WTC11 (cell line): ENCODE results near the gene EFEMP2. TPM values are rescaled to one million over a fixed set of nuclear protein-coding genes. Genes with fewer than 3 reads are reported as not detected.

Source experiments
- ATAC-seq: fragments of 200-7000 bp; cut with Tn5 transposase; 2 replicates; pipeline ENCODE4 v1.10.0; 2021; ENCODE audit warnings: mild to moderate bottlenecking, moderate library complexity
- CTCF ChIA-PET: fragments of 300-600 bp; sonication (Branson Sonifier 250); formaldehyde crosslinking; loops from one replicate; lab custom pipeline; 2021; ENCODE audit warnings: antibody characterized with exemption; lab: Charles Lee
- POLR2A ChIA-PET: fragments of 350-600 bp; sonication (Branson Sonifier 250); formaldehyde crosslinking; loops from one replicate; lab custom pipeline; 2021; ENCODE audit warnings: antibody characterized with exemption; lab: Charles Lee
- DNase-seq: peaks from one replicate; pipeline ENCODE4 v3.0.0; 2021; ENCODE audit warnings: low spot score
- H3K27ac Mint-ChIP-seq: 2 replicates; pipeline ENCODE4 v1.8.0; 2021; ENCODE audit warnings: mixed read lengths
- H3K27me3 Mint-ChIP-seq: 2 replicates; pipeline ENCODE4 v1.8.0; 2021; ENCODE audit warnings: low read depth, mild to moderate bottlenecking, moderate library complexity, mixed read lengths
- H3K36me3 Mint-ChIP-seq: 2 replicates; pipeline ENCODE4 v1.8.0; 2021; ENCODE audit warnings: mixed read lengths
- H3K4me1 Mint-ChIP-seq: 2 replicates; pipeline ENCODE4 v1.8.0; 2022; ENCODE audit warnings: mixed read lengths
- H3K4me3 Mint-ChIP-seq: 2 replicates; pipeline ENCODE4 v1.8.0; 2021; ENCODE audit warnings: mild to moderate bottlenecking, moderate library complexity, mixed read lengths
- H3K9me3 Mint-ChIP-seq: 2 replicates; pipeline ENCODE4 v1.8.0; 2021; ENCODE audit warnings: mixed read lengths
- ATF1 ChIP-seq: sonication (generic); formaldehyde crosslinking; IDR thresholded peaks from 2 replicates; pipeline ENCODE4 v1.8.1; 2023; ENCODE audit warnings: mild to moderate bottlenecking, moderate library complexity, missing genetic modification reagents
- ATF3 ChIP-seq: sonication (generic); formaldehyde crosslinking; conservative IDR thresholded peaks from 2 replicates; pipeline ENCODE4 v1.8.1; 2022; ENCODE audit warnings: mild to moderate bottlenecking, missing genetic modification reagents
- EMX1 ChIP-seq: fragments of 250-450 bp; sonication (Bioruptor Pico); IDR thresholded peaks from 2 replicates; pipeline ENCODE4 v1.8.0; 2021; ENCODE audit warnings: mild to moderate bottlenecking
- ETV6 ChIP-seq: sonication (generic); formaldehyde crosslinking; IDR thresholded peaks from 2 replicates; pipeline ENCODE4 v1.8.1; 2022; ENCODE audit warnings: mild to moderate bottlenecking, missing genetic modification reagents
- FOXJ3 ChIP-seq: sonication (generic); formaldehyde crosslinking; IDR thresholded peaks from 2 replicates; pipeline ENCODE4 v1.9.0; 2021; ENCODE audit warnings: missing genetic modification reagents, mild to moderate bottlenecking, borderline replicate concordance
- FOXP1 ChIP-seq: sonication (generic); formaldehyde crosslinking; IDR thresholded peaks from 2 replicates; pipeline ENCODE4 v1.8.0; 2022; ENCODE audit warnings: missing genetic modification reagents, mild to moderate bottlenecking, moderate library complexity, borderline replicate concordance
- GABPB1 ChIP-seq: sonication (generic); formaldehyde crosslinking; IDR thresholded peaks from 2 replicates; pipeline ENCODE4 v1.8.1; 2023; ENCODE audit warnings: mild to moderate bottlenecking, missing genetic modification reagents
- HMGA2 ChIP-seq: fragments of 250-450 bp; sonication (Bioruptor Pico); IDR thresholded peaks from 2 replicates; pipeline ENCODE4 v1.4.0; 2021; ENCODE audit warnings: mild to moderate bottlenecking, moderate library complexity
- KAT7 ChIP-seq: sonication (generic); formaldehyde crosslinking; IDR thresholded peaks from 2 replicates; pipeline ENCODE4 v1.8.1; 2023; ENCODE audit warnings: missing genetic modification reagents, mild to moderate bottlenecking, borderline replicate concordance
- MAX ChIP-seq: sonication (generic); formaldehyde crosslinking; IDR thresholded peaks from 2 replicates; pipeline ENCODE4 v1.8.0; 2022; ENCODE audit warnings: mild to moderate bottlenecking, missing genetic modification reagents
- NFATC4 ChIP-seq: fragments of 250-450 bp; sonication (Bioruptor Pico); IDR thresholded peaks from 2 replicates; pipeline ENCODE4 v1.9.0; 2021; ENCODE audit warnings: mild to moderate bottlenecking
- NR1H2 ChIP-seq: sonication (generic); formaldehyde crosslinking; IDR thresholded peaks from 2 replicates; pipeline ENCODE4 v1.9.0; 2021; ENCODE audit warnings: mild to moderate bottlenecking, moderate library complexity, missing genetic modification reagents
- PRRX2 ChIP-seq: fragments of 250-450 bp; sonication (Bioruptor Pico); IDR thresholded peaks from 2 replicates; pipeline ENCODE4 v1.8.0; 2021; ENCODE audit warnings: mild to moderate bottlenecking
- SP1 ChIP-seq: sonication (generic); formaldehyde crosslinking; conservative IDR thresholded peaks from 2 replicates; pipeline ENCODE4 v1.8.1; 2022; ENCODE audit warnings: missing genetic modification reagents
- TEAD4 ChIP-seq: sonication (generic); formaldehyde crosslinking; IDR thresholded peaks from 2 replicates; pipeline ENCODE4 v1.8.0; 2022; ENCODE audit warnings: mild to moderate bottlenecking, missing genetic modification reagents
- ZMAT4 ChIP-seq: fragments of 250-450 bp; sonication (Bioruptor Pico); IDR thresholded peaks from 2 replicates; pipeline ENCODE4 v1.9.0; 2021; ENCODE audit warnings: mild to moderate bottlenecking
- ZNF138 ChIP-seq: sonication (generic); formaldehyde crosslinking; conservative IDR thresholded peaks from 2 replicates; pipeline ENCODE4 v1.8.1; 2022; ENCODE audit warnings: mild to moderate bottlenecking, moderate library complexity, missing genetic modification reagents
- ZNF219 ChIP-seq: sonication (generic); formaldehyde crosslinking; IDR thresholded peaks from 2 replicates; pipeline ENCODE4 v1.8.0; 2023; ENCODE audit warnings: missing genetic modification reagents, mild to moderate bottlenecking, borderline replicate concordance
- ZNF232 ChIP-seq: sonication (generic); formaldehyde crosslinking; IDR thresholded peaks from 2 replicates; pipeline ENCODE4 v1.8.0; 2022; ENCODE audit warnings: mild to moderate bottlenecking, missing genetic modification reagents
- ZNF396 ChIP-seq: fragments of 250-450 bp; sonication (Bioruptor Pico); IDR thresholded peaks from 2 replicates; pipeline ENCODE4 v1.8.0; 2021; ENCODE audit warnings: mild to moderate bottlenecking, moderate library complexity, borderline replicate concordance
- ZNF416 ChIP-seq: fragments of 250-450 bp; sonication (Bioruptor Pico); IDR thresholded peaks from 2 replicates; pipeline ENCODE4 v1.9.0; 2021; ENCODE audit warnings: mild to moderate bottlenecking, inconsistent platforms
- total RNA-seq: library from RNA; stranded (reverse); gene quantifications from 3 replicates; pipeline ENCODE4 v1.2.3, GENCODE V29; 2021
- TF ChIP-seq, protein P1 (sequence below): sonication (generic); formaldehyde crosslinking; IDR thresholded peaks from 2 replicates; pipeline ENCODE4 v1.8.0; 2023; ENCODE audit warnings: missing genetic modification reagents, mild to moderate bottlenecking, borderline replicate concordance
- TF ChIP-seq, protein P2 (sequence below): sonication (generic); formaldehyde crosslinking; IDR thresholded peaks from 2 replicates; pipeline ENCODE4 v1.8.1; 2022; ENCODE audit warnings: low read depth, missing genetic modification reagents, borderline replicate concordance

EFEMP2 gene
- total RNA-seq, 1 experiment from 2014 or later, result 14.2 TPM

- TF ChIP-seq, protein P1, sequence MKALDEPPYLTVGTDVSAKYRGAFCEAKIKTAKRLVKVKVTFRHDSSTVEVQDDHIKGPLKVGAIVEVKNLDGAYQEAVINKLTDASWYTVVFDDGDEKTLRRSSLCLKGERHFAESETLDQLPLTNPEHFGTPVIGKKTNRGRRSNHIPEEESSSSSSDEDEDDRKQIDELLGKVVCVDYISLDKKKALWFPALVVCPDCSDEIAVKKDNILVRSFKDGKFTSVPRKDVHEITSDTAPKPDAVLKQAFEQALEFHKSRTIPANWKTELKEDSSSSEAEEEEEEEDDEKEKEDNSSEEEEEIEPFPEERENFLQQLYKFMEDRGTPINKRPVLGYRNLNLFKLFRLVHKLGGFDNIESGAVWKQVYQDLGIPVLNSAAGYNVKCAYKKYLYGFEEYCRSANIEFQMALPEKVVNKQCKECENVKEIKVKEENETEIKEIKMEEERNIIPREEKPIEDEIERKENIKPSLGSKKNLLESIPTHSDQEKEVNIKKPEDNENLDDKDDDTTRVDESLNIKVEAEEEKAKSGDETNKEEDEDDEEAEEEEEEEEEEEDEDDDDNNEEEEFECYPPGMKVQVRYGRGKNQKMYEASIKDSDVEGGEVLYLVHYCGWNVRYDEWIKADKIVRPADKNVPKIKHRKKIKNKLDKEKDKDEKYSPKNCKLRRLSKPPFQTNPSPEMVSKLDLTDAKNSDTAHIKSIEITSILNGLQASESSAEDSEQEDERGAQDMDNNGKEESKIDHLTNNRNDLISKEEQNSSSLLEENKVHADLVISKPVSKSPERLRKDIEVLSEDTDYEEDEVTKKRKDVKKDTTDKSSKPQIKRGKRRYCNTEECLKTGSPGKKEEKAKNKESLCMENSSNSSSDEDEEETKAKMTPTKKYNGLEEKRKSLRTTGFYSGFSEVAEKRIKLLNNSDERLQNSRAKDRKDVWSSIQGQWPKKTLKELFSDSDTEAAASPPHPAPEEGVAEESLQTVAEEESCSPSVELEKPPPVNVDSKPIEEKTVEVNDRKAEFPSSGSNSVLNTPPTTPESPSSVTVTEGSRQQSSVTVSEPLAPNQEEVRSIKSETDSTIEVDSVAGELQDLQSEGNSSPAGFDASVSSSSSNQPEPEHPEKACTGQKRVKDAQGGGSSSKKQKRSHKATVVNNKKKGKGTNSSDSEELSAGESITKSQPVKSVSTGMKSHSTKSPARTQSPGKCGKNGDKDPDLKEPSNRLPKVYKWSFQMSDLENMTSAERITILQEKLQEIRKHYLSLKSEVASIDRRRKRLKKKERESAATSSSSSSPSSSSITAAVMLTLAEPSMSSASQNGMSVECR (CRISPR knock-in tag), result peak; percentile 68; the same call in 1 of the 2 replicates
- TF ChIP-seq ETV6 (CRISPR knock-in tag), result no peak
- TF ChIP-seq ZNF138 (CRISPR knock-in tag), result no peak
- 0 out of 2 replicates have a peak, but pooled peaks have one; percentile 54 for TF ChIP-seq SP1 (CRISPR knock-in tag)
- TF ChIP-seq ZNF219 (CRISPR knock-in tag), result no peak
- TF ChIP-seq, protein P2, sequence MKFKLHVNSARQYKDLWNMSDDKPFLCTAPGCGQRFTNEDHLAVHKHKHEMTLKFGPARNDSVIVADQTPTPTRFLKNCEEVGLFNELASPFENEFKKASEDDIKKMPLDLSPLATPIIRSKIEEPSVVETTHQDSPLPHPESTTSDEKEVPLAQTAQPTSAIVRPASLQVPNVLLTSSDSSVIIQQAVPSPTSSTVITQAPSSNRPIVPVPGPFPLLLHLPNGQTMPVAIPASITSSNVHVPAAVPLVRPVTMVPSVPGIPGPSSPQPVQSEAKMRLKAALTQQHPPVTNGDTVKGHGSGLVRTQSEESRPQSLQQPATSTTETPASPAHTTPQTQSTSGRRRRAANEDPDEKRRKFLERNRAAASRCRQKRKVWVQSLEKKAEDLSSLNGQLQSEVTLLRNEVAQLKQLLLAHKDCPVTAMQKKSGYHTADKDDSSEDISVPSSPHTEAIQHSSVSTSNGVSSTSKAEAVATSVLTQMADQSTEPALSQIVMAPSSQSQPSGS (CRISPR knock-in tag), result no peak
- TF ChIP-seq HMGA2 (CRISPR knock-in tag), result no peak
- peak; percentile 55; the same call in 1 of the 2 replicates for TF ChIP-seq MAX (CRISPR knock-in tag)
- no peak; the same call in 1 of the 2 replicates for TF ChIP-seq FOXP1 (CRISPR knock-in tag)
- no peak for TF ChIP-seq TEAD4 (CRISPR knock-in tag)
- 0 out of 2 replicates have a peak, but pooled peaks have one; percentile 32 for TF ChIP-seq EMX1 (CRISPR knock-in tag)
- TF ChIP-seq, all 79 proteins: peak for 15
These were observed 15.7 kb downstream of the EFEMP2 start (continued) for GRCh38 chr11:65856689-65857499.

DNA sequence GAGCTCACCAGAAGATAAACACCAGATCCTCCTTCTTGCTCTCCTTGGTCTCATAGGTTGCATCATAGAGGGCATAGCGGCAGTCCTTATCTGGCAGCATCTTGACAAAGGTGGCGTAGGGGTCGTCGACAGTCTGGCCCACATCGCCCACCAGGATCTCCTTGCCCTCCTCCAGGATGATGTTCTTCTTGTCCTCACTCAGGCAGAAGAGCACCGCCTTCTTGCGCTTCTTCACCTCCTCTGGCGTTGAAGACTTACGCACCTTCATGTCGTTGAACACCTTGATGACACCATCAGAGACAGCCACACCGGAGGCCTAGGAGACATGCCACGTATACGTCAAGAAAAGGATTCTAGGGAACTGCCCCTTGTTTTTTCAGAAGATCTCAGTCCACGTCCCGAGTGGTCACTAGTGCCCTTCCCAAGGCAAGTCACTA, 16.7 kb downstream of the EFEMP2 start:
- Mint-ChIP-seq H3K4me1 (peaks cover 13% of the 10 kb centered on the region), H3K27me3 (no peaks in the 10 kb centered on the region), H3K36me3 (peaks cover 53% of the 10 kb centered on the region), H3K4me3 (peak overlapping the region; percentile 91), H3K9me3 (peaks cover 6% of the 10 kb centered on the region; the same call in 1 of the 2 replicates)
- ATAC-seq (no peak), DNase-seq (no peak)
- ChIA-PET CTCF (no interaction called here), POLR2A (no interaction called here)
- TF ChIP-seq ATF3 (CRISPR knock-in tag) (no peak), ZNF396 (CRISPR knock-in tag) (no peak), PRRX2 (CRISPR knock-in tag) (no peak), NR1H2 (CRISPR knock-in tag) (no peak), KAT7 (CRISPR knock-in tag) (no peak), ZNF232 (CRISPR knock-in tag) (no peak), FOXJ3 (no peak), GABPB1 (no peak), ZNF416 (CRISPR knock-in tag) (no peak), ATF1 (CRISPR knock-in tag) (no peak), TEAD4 (CRISPR knock-in tag) (no peak), ZMAT4 (CRISPR knock-in tag) (no peak), NFATC4 (CRISPR knock-in tag) (no peak)
- TF ChIP-seq, all 79 proteins: peak for 0
- H3K27ac Mint-ChIP-seq, result peak overlapping the region; percentile 88
